HG03558 (cell line): ENCODE measurements around the gene PRRT1.
"Not testable (repeated sequence)": the region's sequence is repeated elsewhere in the genome, so short reads cannot be mapped to it uniquely, and the experiment has no call there.

Experiments
- ATAC-seq: cut with Tn5 transposase; IDR thresholded peaks from one replicate; pipeline ENCODE4 v1.9.1; 2021; ENCODE audit warnings: moderate number of reproducible peaks; ENCODE audit not compliant: unreplicated experiment; ENCODE audit errors: extremely low read depth

PRRT1 gene

GRCh38 chr6:32151863-32152768 is at the start of gene PRRT1:
Gene PRRT1 (minus strand): TSS chr6:32151939. CDS start chr6:32151827, 112 bp downstream.
- ATAC-seq = no peak

GRCh38 chr6:32200711-32201475 is 49.2 kb upstream of the PRRT1 start:
- ATAC-seq = no peak

- ATAC-seq = no peak
Measured at GRCh38 chr6:32198866-32199265, 47.1 kb upstream of the PRRT1 start.

GRCh38 chr6:32198345-32198696 is 46.6 kb upstream of the PRRT1 start:
- no peak for ATAC-seq

GRCh38 chr6:32196682-32197616 is 45.2 kb upstream of the PRRT1 start:
- ATAC-seq = no peak

- peak; percentile 60 for ATAC-seq
Measured at GRCh38 chr6:32195902-32196681, 44.4 kb upstream of the PRRT1 start.

GRCh38 chr6:32195652-32195901 is 43.8 kb upstream of the PRRT1 start:
- no peak for ATAC-seq

GRCh38 chr6:32194825-32195651 is 43.3 kb upstream of the PRRT1 start:
- peak; percentile 54 for ATAC-seq

GRCh38 chr6:32194388-32194787 is 42.6 kb upstream of the PRRT1 start:
- no peak for ATAC-seq

- not testable (repeated sequence) for ATAC-seq
Measured at GRCh38 chr6:32193096-32193495, 41.4 kb upstream of the PRRT1 start.

GRCh38 chr6:32192608-32193039 is 40.9 kb upstream of the PRRT1 start, which contains the start of gene GPSM3:
Gene GPSM3 (minus strand): TSS chr6:32192643. CDS start chr6:32192513, 130 bp downstream.
- ATAC-seq = no peak

- no peak for ATAC-seq
Measured at GRCh38 chr6:32191696-32192607, 40.2 kb upstream of the PRRT1 start.

- ATAC-seq = no peak
Measured at GRCh38 chr6:32190911-32191677, 39.4 kb upstream of the PRRT1 start.

GRCh38 chr6:32190054-32190851 is 38.5 kb upstream of the PRRT1 start, which contains the start of gene PBX2:
Gene PBX2 (minus strand): TSS chr6:32190202. CDS start chr6:32189915, 287 bp downstream.
- ATAC-seq = no peak

- no peak for ATAC-seq
Measured at GRCh38 chr6:32189742-32190053, 38.0 kb upstream of the PRRT1 start.

GRCh38 chr6:32189069-32189741 is 37.5 kb upstream of the PRRT1 start:
- no peak for ATAC-seq
